GM18868 (cell line): ENCODE results near the gene ZNF320.
"Not testable (repeated sequence)": the region's sequence is repeated elsewhere in the genome, so short reads cannot be mapped to it uniquely, and the experiment has no call there.

Experiments used
- ATAC-seq: cut with Tn5 transposase; IDR thresholded peaks from one replicate; pipeline ENCODE4 v1.9.1; 2021; ENCODE audit warnings: mild to moderate bottlenecking, moderate library complexity; ENCODE audit not compliant: unreplicated experiment

ZNF320 gene

GRCh38 chr19:52897138-52897935 is at the start of gene ZNF320:
ZNF320 (minus strand) TSS chr19:52897635; CDS start chr19:52890255, 7,380 bp downstream.
- peak; percentile 97 for ATAC-seq

- ATAC-seq: no peak
These were observed 49.2 kb upstream of the ZNF320 start for GRCh38 chr19:52946322-52947310.

- ATAC-seq: no peak
These were observed 48.4 kb upstream of the ZNF320 start for GRCh38 chr19:52945652-52946321.

- ATAC-seq: not testable (repeated sequence)
These were observed 47.5 kb upstream of the ZNF320 start for GRCh38 chr19:52944703-52945493.

GRCh38 chr19:52943884-52944643 is 46.6 kb upstream of the ZNF320 start:
- no peak for ATAC-seq

- ATAC-seq: no peak
These were observed 45.9 kb upstream of the ZNF320 start for GRCh38 chr19:52943134-52943883.

- ATAC-seq: peak; percentile 96
These were observed 45.1 kb upstream of the ZNF320 start for GRCh38 chr19:52942386-52943133.

GRCh38 chr19:52941941-52942385 is 44.5 kb upstream of the ZNF320 start:
- peak; percentile 18 for ATAC-seq

- not testable (repeated sequence) for ATAC-seq
These were observed 44.1 kb upstream of the ZNF320 start for GRCh38 chr19:52941523-52941922.

- ATAC-seq: not testable (repeated sequence)
These were observed 43.5 kb upstream of the ZNF320 start for GRCh38 chr19:52940905-52941304.

- ATAC-seq: no peak
These were observed 41.3 kb upstream of the ZNF320 start for GRCh38 chr19:52938761-52939160.

GRCh38 chr19:52936954-52937325 is 39.5 kb upstream of the ZNF320 start:
- no peak for ATAC-seq

GRCh38 chr19:52936151-52936953 is 38.9 kb upstream of the ZNF320 start:
- ATAC-seq: no peak

GRCh38 chr19:52935434-52935833 is 38.0 kb upstream of the ZNF320 start:
- no peak for ATAC-seq

- ATAC-seq: not testable (repeated sequence)
These were observed 27.2 kb upstream of the ZNF320 start for GRCh38 chr19:52924641-52925040.

- no peak for ATAC-seq
These were observed 26.6 kb upstream of the ZNF320 start for GRCh38 chr19:52923778-52924593.
